Measurements from ENCODE around the gene GBE1.
A peak's percentile ranks its signal among the peaks of the same experiment; 100 is the strongest.

GBE1 gene

GRCh38 chr3:81602781-81603180 lies 158.7 kb downstream of the GBE1 start:
- no peak for DNase-seq

- DNase-seq, result no peak
These were observed 159.6 kb downstream of the GBE1 start for GRCh38 chr3:81601707-81602305.

- no peak for DNase-seq
These were observed 169.3 kb downstream of the GBE1 start for GRCh38 chr3:81592101-81592500.

GRCh38 chr3:81585937-81586336 lies 175.5 kb downstream of the GBE1 start:
- DNase-seq, result no peak

- DNase-seq, result no peak
These were observed 176.4 kb downstream of the GBE1 start for GRCh38 chr3:81585056-81585455.

GRCh38 chr3:81581966-81582599 lies 179.4 kb downstream of the GBE1 start:
- DNase-seq, result peak; percentile 45

GRCh38 chr3:81580355-81580754 lies 181.1 kb downstream of the GBE1 start:
- peak; percentile 35 for DNase-seq

GRCh38 chr3:81579744-81580143 lies 181.7 kb downstream of the GBE1 start:
- DNase-seq, result no peak

GRCh38 chr3:81572201-81572756 lies 189.2 kb downstream of the GBE1 start:
- DNase-seq, result no peak

- DNase-seq, result no peak
These were observed 193.1 kb downstream of the GBE1 start for GRCh38 chr3:81568378-81568777.

GRCh38 chr3:81565041-81565440 lies 196.4 kb downstream of the GBE1 start:
- no peak for DNase-seq

- DNase-seq, result no peak
These were observed 203.3 kb downstream of the GBE1 start for GRCh38 chr3:81558106-81558505.

GRCh38 chr3:81554801-81555200 lies 206.6 kb downstream of the GBE1 start:
- no peak for DNase-seq

- peak; percentile 3 for DNase-seq
These were observed 207.1 kb downstream of the GBE1 start for GRCh38 chr3:81554388-81554787.

- DNase-seq, result no peak
These were observed 211.0 kb downstream of the GBE1 start for GRCh38 chr3:81550415-81550814.

- no peak for DNase-seq
These were observed 211.6 kb downstream of the GBE1 start for GRCh38 chr3:81549831-81550230.

GRCh38 chr3:81549388-81549787 lies 212.1 kb downstream of the GBE1 start:
- DNase-seq, result no peak

GRCh38 chr3:81545572-81545971 lies 215.9 kb downstream of the GBE1 start:
- no peak for DNase-seq

- DNase-seq, result no peak
These were observed 217.1 kb downstream of the GBE1 start for GRCh38 chr3:81544385-81544784.

- no peak for DNase-seq
These were observed 220.7 kb downstream of the GBE1 start for GRCh38 chr3:81540787-81541186.

GRCh38 chr3:81531846-81532245 lies 229.6 kb downstream of the GBE1 start:
- no peak for DNase-seq

- no peak for DNase-seq
These were observed 230.2 kb downstream of the GBE1 start for GRCh38 chr3:81531263-81531662.

GRCh38 chr3:81530180-81530939 lies 231.1 kb downstream of the GBE1 start:
- no peak for DNase-seq

- no peak for DNase-seq
These were observed 239.6 kb downstream of the GBE1 start for GRCh38 chr3:81521855-81522254.
